SK-N-SH (cell line): Measurements from ENCODE around the gene MRAP2. TPM values are rescaled to one million over a fixed set of nuclear protein-coding genes. Genes with fewer than 3 reads are reported as not detected.
A peak's percentile ranks its signal among the peaks of the same experiment; 100 is the strongest.
"Not testable (repeated sequence)": the region's sequence is repeated elsewhere in the genome, so short reads cannot be mapped to it uniquely, and the experiment has no call there.

Experiments used
- CTCF ChIA-PET: fragments of 300-600, 350-600 bp; formaldehyde crosslinking; extraction: SDS; loops from one replicate; lab custom pipeline; 2021; lab: Yijun Ruan, JAX
- POLR2A ChIA-PET: fragments of 350-600 bp; sonication (Branson Sonifier 250); formaldehyde crosslinking; extraction: SDS; loops from one replicate; lab custom pipeline; 2020; ENCODE audit warnings: antibody characterized with exemption, inconsistent platforms; lab: Yijun Ruan, JAX
- DNase-seq: peaks from one replicate; pipeline ENCODE4 v3.0.0; 2012
- H2AFZ ChIP-seq: fragments of 200-600 bp; sonication (generic); 2 replicates; pipeline ENCODE4 v1.8.1; 2016; ENCODE audit warnings: antibody characterized with exemption, mild to moderate bottlenecking, low read depth
- H3F3A ChIP-seq: fragments of 200-600 bp; sonication (generic); replicated peaks from 2 replicates; pipeline ENCODE3; 2016; ENCODE audit warnings: antibody characterized with exemption, mild to moderate bottlenecking; ENCODE audit not compliant: insufficient read depth
- H3K27ac ChIP-seq, 2 experiments: fragments of 200-500 bp in 1 of 2; fragments of 200-600 bp in 1 of 2; sonication (Bioruptor generic) in 1 of 2; sonication (generic), shearing (Covaris generic) in 1 of 2; 2 replicates each; pipeline versions ENCODE4 v1.5.1 to v1.6.1; 2014 to 2016; ENCODE audit warnings: low read depth in 2 of 2, inconsistent platforms in 1 of 2, low read length in 1 of 2, mild to moderate bottlenecking in 1 of 2, mixed read lengths in 1 of 2
- H3K27me3 ChIP-seq: fragments of 200-600 bp; sonication (generic), shearing (Covaris generic); 2 replicates; pipeline ENCODE4 v1.6.1; 2016; ENCODE audit warnings: mixed run types; ENCODE audit not compliant: insufficient read depth
- H3K36me3 ChIP-seq, 2 experiments: fragments of 200-500 bp in 1 of 2; fragments of 200-600 bp in 1 of 2; sonication (Bioruptor generic) in 1 of 2; sonication (generic) in 1 of 2; replicated peaks in 1 of 2; 2 replicates each; pipeline versions ENCODE3 to v1.5.1; 2014 to 2016; ENCODE audit warnings: low read length in 1 of 2, mild to moderate bottlenecking in 1 of 2; ENCODE audit not compliant: insufficient read depth in 2 of 2, control insufficient read depth in 1 of 2
- H3K4me1 ChIP-seq, 2 experiments: fragments of 200-500 bp in 1 of 2; fragments of 200-600 bp in 1 of 2; sonication (Bioruptor generic) in 1 of 2; sonication (generic), shearing (Covaris generic) in 1 of 2; 2 replicates each; pipeline versions ENCODE4 v1.5.1 to v1.6.1; 2014 to 2016; ENCODE audit warnings: low read depth in 1 of 2, low read length in 1 of 2, mixed run types in 1 of 2; ENCODE audit not compliant: insufficient read depth in 2 of 2, control insufficient read depth in 1 of 2
- H3K4me2 ChIP-seq: fragments of 200-600 bp; sonication (generic), shearing (Covaris generic); 2 replicates; pipeline ENCODE4 v1.6.1; 2017; ENCODE audit warnings: mixed run types
- H3K4me3 ChIP-seq, 2 experiments: fragments of 200-500 bp in 1 of 2; fragments of 200-600 bp in 1 of 2; sonication (Bioruptor generic) in 1 of 2; sonication (generic), shearing (Covaris generic) in 1 of 2; 2 replicates each; pipeline versions ENCODE4 v1.5.1 to v1.8.1; 2014 to 2016; ENCODE audit warnings: low read depth in 2 of 2, inconsistent platforms in 1 of 2, low read length in 1 of 2, mild to moderate bottlenecking in 1 of 2, mixed read lengths in 1 of 2, moderate library complexity in 1 of 2
- H3K79me2 ChIP-seq: fragments of 200-600 bp; sonication (generic); 2 replicates; pipeline ENCODE4 v1.8.1; 2017; ENCODE audit warnings: mild to moderate bottlenecking; ENCODE audit not compliant: insufficient read depth
- H3K9ac ChIP-seq: fragments of 200-600 bp; sonication (generic); 2 replicates; pipeline ENCODE4 v1.6.1; 2017; ENCODE audit warnings: mixed run types
- H3K9me2 ChIP-seq: fragments of 200-600 bp; sonication (generic); 2 replicates; pipeline ENCODE4 v1.6.1; 2017; ENCODE audit warnings: mixed run types
- H3K9me3 ChIP-seq: fragments of 200-600 bp; sonication (generic); 2 replicates; pipeline ENCODE4 v1.6.1; 2017; ENCODE audit warnings: mixed run types, mild to moderate bottlenecking, moderate library complexity
- H4K20me1 ChIP-seq: fragments of 200-600 bp; sonication (generic); 2 replicates; pipeline ENCODE4 v1.6.1; 2017; ENCODE audit warnings: mild to moderate bottlenecking, mixed run types; ENCODE audit not compliant: insufficient read depth
- CHD2 ChIP-seq: fragments of 150-350 bp; IDR thresholded peaks from 2 replicates; pipeline ENCODE4 v1.6.1; 2018; ENCODE audit warnings: low read length; ENCODE audit not compliant: partially characterized antibody
- FOXM1 ChIP-seq: IDR thresholded peaks from 2 replicates; pipeline ENCODE4 v1.4.0; 2012; ENCODE audit warnings: low read depth, mild to moderate bottlenecking
- GABPA ChIP-seq: IDR thresholded peaks from 2 replicates; pipeline ENCODE4 v1.4.0; 2012; ENCODE audit warnings: low read depth, mild to moderate bottlenecking
- JUND ChIP-seq: IDR thresholded peaks from 2 replicates; pipeline ENCODE4 v1.4.0; 2012
- NRF1 ChIP-seq: IDR thresholded peaks from 2 replicates; pipeline ENCODE4 v1.6.1; 2012; ENCODE audit warnings: low read depth, mild to moderate bottlenecking, low read length
- PBX3 ChIP-seq: IDR thresholded peaks from 2 replicates; pipeline ENCODE4; 2012
- RCOR1 ChIP-seq: fragments of 150-350 bp; IDR thresholded peaks from 2 replicates; pipeline ENCODE4 v1.6.1; 2017; ENCODE audit warnings: antibody characterized with exemption, low read length
- REST ChIP-seq: IDR thresholded peaks from 2 replicates; pipeline ENCODE4 v1.6.1; 2012; ENCODE audit warnings: mild to moderate bottlenecking, low read depth, low read length, moderate library complexity
- YY1 ChIP-seq: IDR thresholded peaks from 2 replicates; pipeline ENCODE4 v1.4.0; 2012; ENCODE audit warnings: low read depth, mild to moderate bottlenecking
- ZBTB33 ChIP-seq: IDR thresholded peaks from 2 replicates; pipeline ENCODE4 v1.4.0; 2012; ENCODE audit warnings: low read depth, borderline replicate concordance
- WGBS: methylation state at CpG from one replicate; pipeline ENCODE4 v1.1.6; 2017; ENCODE audit warnings: low lambda C conversion rate; 5-methylcytosine and 5-hydroxymethylcytosine counted together
- polyA plus RNA-seq, 3 experiments: library from polyadenylated mRNA; depleted of rRNA; stranded (reverse); fragments of >200 nt; gene quantifications; 2 replicates each; pipeline ENCODE4 v1.2.3, GENCODE V29; 2012

Gene MRAP2
- polyA plus RNA-seq, 1 of the 3 experiments (the other 2 are of a cell fraction), result 0.12 TPM

- TF ChIP-seq ZBTB33 (no peak), NRF1 (no peak), YY1 (no peak), FOXM1 (no peak), CHD2 (no peak), GABPA (no peak), RCOR1 (no peak), PBX3 (no peak), REST (no peak), JUND (no peak)
- ChIA-PET POLR2A (no interaction called here), CTCF (no interaction called here)
- Histone ChIP-seq H4K20me1 (no peaks in the 10 kb centered on the region), H3K27me3 (no peaks in the 10 kb centered on the region), H3K9ac (no peak overlapping the region), H2AFZ (no peak overlapping the region), H3K4me1 (peaks cover 5 to 30% of the 10 kb centered on the region in 2 experiments; a peak in 3 of 4 replicates), H3K27ac (peak overlapping the region in 1 of 2 experiments; percentile 95; a peak in 2 of 4 replicates), H3F3A (no peaks in the 10 kb centered on the region), H3K36me3 (no peaks in the 10 kb centered on the region), H3K79me2 (no peaks in the 10 kb centered on the region), H3K4me3 (no peak overlapping the region), H3K9me2 (no peaks in the 10 kb centered on the region), H3K9me3 (no peaks in the 10 kb centered on the region), H3K4me2 (0 out of 2 replicates have a peak overlapping the region, but pooled peaks have one; percentile 31)
- WGBS, result 63% methylated on average over 1 of the region's 1 CpG
- DNase-seq, result no peak
These were observed 5.2 kb upstream of the MRAP2 start for GRCh38 chr6:84028350-84028749.

GRCh38 chr6:84032000-84032399 lies 1.6 kb upstream of the MRAP2 start:
- POLR2A ChIA-PET, H2AFZ ChIP-seq, H3F3A ChIP-seq, H3K27me3 ChIP-seq, DNase-seq, H3K9ac ChIP-seq, H3K4me2 ChIP-seq, H3K27ac ChIP-seq, H3K4me3 ChIP-seq, H3K36me3 ChIP-seq, H3K9me3 ChIP-seq, H3K9me2 ChIP-seq, H3K79me2 ChIP-seq, H4K20me1 ChIP-seq: not testable (repeated sequence)
- WGBS, result 100% methylated on average over 3 of the region's 3 CpGs
- CTCF ChIA-PET, result interaction anchor here (1.5 kb wide), 1 partner anchor 18 kb away, joined by 4 read pairs; no protein-coding TSS in a partner anchor
- H3K4me1 ChIP-seq, result peaks cover 5 to 31% of the 10 kb centered on the region in 2 experiments; a peak in 3 of 4 replicates
